ENCODE measurements around the gene ACOX2. TPM values are rescaled to one million over a fixed set of nuclear protein-coding genes. Genes with fewer than 3 reads are reported as not detected.

Gene ACOX2
- total RNA-seq, 1 donor = 28.6 TPM

GRCh38 chr3:58487140-58487886 lies 49.7 kb downstream of the ACOX2 start:
- Histone ChIP-seq H3K4me3 (ENCODE audit: insufficient read depth, low read length) (peak overlapping the region; percentile 49), H2AFZ (ENCODE audit: low read length) (peak overlapping the region; percentile 99), H3K36me3 (ENCODE audit: insufficient read depth, low read length) (no peaks in the 10 kb centered on the region), H3K27ac (ENCODE audit: low read depth, low read length) (peak overlapping the region; percentile 88), H4K20me1 (ENCODE audit: insufficient read depth, low read length) (no peaks in the 10 kb centered on the region), H3K9me3 (ENCODE audit: low read depth, low read length) (no peaks in the 10 kb centered on the region), H3K27me3 (ENCODE audit: insufficient read depth, low read length) (no peaks in the 10 kb centered on the region), H3K79me2 (ENCODE audit: insufficient read depth, low read length) (no peaks in the 10 kb centered on the region), H3K4me2 (ENCODE audit: insufficient read depth, low read length) (peak overlapping the region; percentile 75), H3K4me1 (ENCODE audit: insufficient read depth, low read length) (peaks cover 14% of the 10 kb centered on the region)
- no peak for TF ChIP-seq CTCF (IDR thresholded peaks at IDR 0.05; ENCODE audit: extremely low read depth, low read depth, low read length)
- peak; percentile 95 for DNase-seq (ENCODE audit: insufficient read length, low spot score, missing footprints)

DNA sequence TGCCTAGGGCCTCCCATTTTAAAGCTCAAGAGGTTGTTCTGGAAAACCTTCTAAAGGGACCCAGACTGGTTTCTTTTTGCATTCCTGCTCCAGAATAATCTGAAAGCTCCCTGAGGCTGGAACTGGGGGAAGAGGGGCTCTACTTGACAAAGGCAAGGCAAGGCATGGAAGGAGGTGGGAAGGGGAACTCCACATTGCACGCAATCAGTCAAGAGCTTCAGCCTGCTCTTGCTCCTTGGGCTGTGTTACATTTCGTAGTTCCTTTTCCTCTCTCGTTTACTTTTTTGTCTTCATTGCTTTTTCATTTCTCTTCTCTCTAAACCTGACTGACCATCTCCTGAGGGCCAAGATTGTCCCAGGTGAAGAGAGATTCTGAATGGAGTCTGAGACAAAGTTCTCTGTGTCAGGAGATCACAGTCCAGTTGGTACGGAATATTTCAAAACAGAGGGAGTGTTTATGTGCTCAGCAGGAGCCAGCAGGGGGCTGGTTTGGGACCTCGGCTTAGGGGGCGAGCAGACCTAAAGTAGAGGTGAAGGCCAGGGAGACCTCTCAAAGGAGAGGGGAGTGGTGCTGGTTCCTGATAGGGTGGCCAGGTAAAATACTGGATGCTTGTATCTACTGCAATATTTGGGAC lies 51.1 kb downstream of the ACOX2 start:
- TF ChIP-seq CTCF (IDR thresholded peaks at IDR 0.05; ENCODE audit: extremely low read depth, low read depth, low read length) = no peak
- no peak overlapping the region for H3K27ac ChIP-seq (ENCODE audit: low read depth, low read length)
- H3K27me3 ChIP-seq (ENCODE audit: insufficient read depth, low read length) = no peaks in the 10 kb centered on the region
- DNase-seq (ENCODE audit: insufficient read length, low spot score, missing footprints) = no peak
- H3K9me3 ChIP-seq (ENCODE audit: low read depth, low read length) = no peaks in the 10 kb centered on the region
- no peaks in the 10 kb centered on the region for H4K20me1 ChIP-seq (ENCODE audit: insufficient read depth, low read length)
- H3K36me3 ChIP-seq (ENCODE audit: insufficient read depth, low read length) = no peaks in the 10 kb centered on the region
- H2AFZ ChIP-seq (ENCODE audit: low read length) = peak overlapping the region; percentile 15
- no peaks in the 10 kb centered on the region for H3K79me2 ChIP-seq (ENCODE audit: insufficient read depth, low read length)
- H3K4me2 ChIP-seq (ENCODE audit: insufficient read depth, low read length) = no peak overlapping the region
- H3K4me1 ChIP-seq (ENCODE audit: insufficient read depth, low read length) = peaks cover 14% of the 10 kb centered on the region
- H3K4me3 ChIP-seq (ENCODE audit: insufficient read depth, low read length) = no peak overlapping the region

GRCh38 chr3:58484722-58485069 lies 52.3 kb downstream of the ACOX2 start:
- Histone ChIP-seq H3K4me2 (ENCODE audit: insufficient read depth, low read length) (no peak overlapping the region), H3K27me3 (ENCODE audit: insufficient read depth, low read length) (no peaks in the 10 kb centered on the region), H3K4me3 (ENCODE audit: insufficient read depth, low read length) (no peak overlapping the region), H3K36me3 (ENCODE audit: insufficient read depth, low read length) (no peaks in the 10 kb centered on the region), H2AFZ (ENCODE audit: low read length) (peak overlapping the region; percentile 75), H3K79me2 (ENCODE audit: insufficient read depth, low read length) (no peaks in the 10 kb centered on the region), H4K20me1 (ENCODE audit: insufficient read depth, low read length) (no peaks in the 10 kb centered on the region), H3K27ac (ENCODE audit: low read depth, low read length) (no peak overlapping the region), H3K9me3 (ENCODE audit: low read depth, low read length) (no peaks in the 10 kb centered on the region), H3K4me1 (ENCODE audit: insufficient read depth, low read length) (peaks cover 14% of the 10 kb centered on the region)
- DNase-seq (ENCODE audit: insufficient read length, low spot score, missing footprints) = no peak
- TF ChIP-seq CTCF (IDR thresholded peaks at IDR 0.05; ENCODE audit: extremely low read depth, low read depth, low read length) = no peak

- no peak for DNase-seq (ENCODE audit: insufficient read length, low spot score, missing footprints)
- Histone ChIP-seq H3K9me3 (ENCODE audit: low read depth, low read length) (no peaks in the 10 kb centered on the region), H3K79me2 (ENCODE audit: insufficient read depth, low read length) (no peaks in the 10 kb centered on the region), H3K4me3 (ENCODE audit: insufficient read depth, low read length) (no peak overlapping the region), H3K27me3 (ENCODE audit: insufficient read depth, low read length) (no peaks in the 10 kb centered on the region), H3K27ac (ENCODE audit: low read depth, low read length) (no peak overlapping the region), H3K36me3 (ENCODE audit: insufficient read depth, low read length) (no peaks in the 10 kb centered on the region), H3K4me2 (ENCODE audit: insufficient read depth, low read length) (no peak overlapping the region), H4K20me1 (ENCODE audit: insufficient read depth, low read length) (no peaks in the 10 kb centered on the region), H2AFZ (ENCODE audit: low read length) (peak overlapping the region; percentile 75), H3K4me1 (ENCODE audit: insufficient read depth, low read length) (peaks cover 14% of the 10 kb centered on the region)
- TF ChIP-seq CTCF (IDR thresholded peaks at IDR 0.05; ENCODE audit: extremely low read depth, low read depth, low read length) = no peak
Observed at GRCh38 chr3:58484045-58484721, 52.8 kb downstream of the ACOX2 start.
